ENCODE measurements around the gene LCE3A. TPM values are rescaled to one million over a fixed set of nuclear protein-coding genes. Genes with fewer than 3 reads are reported as not detected.
A peak's percentile ranks its signal among the peaks of the same experiment; 100 is the strongest.

The LCE3A gene
- total and polyA plus RNA-seq, 2 experiments from 2014 or later: not detected

GRCh38 chr1:152654110-152654509 is 31.2 kb upstream of the LCE3A start:
- Mint-ChIP-seq H3K27ac (no peak overlapping the region; the same call in 1 of the 2 replicates), H3K27me3 (ENCODE audit: insufficient read depth, low read depth, poor library complexity) (no peaks in the 10 kb centered on the region)

GRCh38 chr1:152646656-152647055 is 23.8 kb upstream of the LCE3A start:
- ATAC-seq (no peak), DNase-seq (ENCODE audit: low spot score) (no peak)
- Histone ChIP-seq H4K20me1 (replicated peaks; ENCODE audit: insufficient read depth) (no peaks in the 10 kb centered on the region), H3K36me3 (ENCODE audit: insufficient read depth) (no peaks in the 10 kb centered on the region), H3K27me3 (ENCODE audit: insufficient read depth) (no peaks in the 10 kb centered on the region), H3K4me3 (no peak overlapping the region), H3K4me1 (ENCODE audit: insufficient read depth) (no peaks in the 10 kb centered on the region), H3K27ac (ENCODE audit: low read depth) (no peak overlapping the region), H3F3A (replicated peaks; ENCODE audit: low read depth) (no peaks in the 10 kb centered on the region), H3K9me2 (ENCODE audit: insufficient read depth) (peaks cover 10% of the 10 kb centered on the region), H3K79me2 (replicated peaks; ENCODE audit: insufficient read depth) (no peaks in the 10 kb centered on the region), H3K4me2 (no peak overlapping the region), H2AFZ (no peak overlapping the region)
- H3K27ac Mint-ChIP-seq: no peak overlapping the region
- H3K4me3 Mint-ChIP-seq: no peak overlapping the region
- H3K36me3 Mint-ChIP-seq (ENCODE audit: low read depth): no peaks in the 10 kb centered on the region
- no peaks in the 10 kb centered on the region for H3K9me3 Mint-ChIP-seq
- no peak for TF ChIP-seq CTCF (conservative IDR thresholded peaks at IDR 0.05; ENCODE audit: low read depth in 2 of 2)
- TF ChIP-seq STAT1 (IDR thresholded peaks at IDR 0.05; ENCODE audit: unreplicated experiment): no peak
- TF ChIP-seq REST (IDR thresholded peaks at IDR 0.05; ENCODE audit: unreplicated experiment): no peak
- TF ChIP-seq ETS1 (IDR thresholded peaks at IDR 0.05): no peak
- TF ChIP-seq CREB1 (CRISPR knock-in tag; IDR thresholded peaks at IDR 0.05; ENCODE audit: low read depth): no peak
- TF ChIP-seq POLR2AphosphoS5 (IDR thresholded peaks at IDR 0.05; ENCODE audit: low read depth): no peak
- no peak for TF ChIP-seq ZNF331 (CRISPR knock-in tag; IDR thresholded peaks at IDR 0.05; ENCODE audit: low read depth)
- no peak for TF ChIP-seq NANOG (IDR thresholded peaks at IDR 0.05; ENCODE audit: borderline replicate concordance)
- no peak for TF ChIP-seq ZNF114 (CRISPR knock-in tag; IDR thresholded peaks at IDR 0.05)
- no peak for TF ChIP-seq EZH2 (IDR thresholded peaks at IDR 0.05; ENCODE audit: low read depth, unreplicated experiment)
- TF ChIP-seq JUNB (IDR thresholded peaks at IDR 0.05; ENCODE audit: unreplicated experiment): no peak
- no peaks in the 10 kb centered on the region for H3K4me1 Mint-ChIP-seq
- no peaks in the 10 kb centered on the region for H3K27me3 Mint-ChIP-seq (ENCODE audit: insufficient read depth, low read depth, poor library complexity)

More at GRCh38 chr1:152654110-152654509, 31.2 kb upstream of the LCE3A start:
- no peaks in the 10 kb centered on the region for H3K79me2 ChIP-seq (replicated peaks; ENCODE audit: insufficient read depth)
- Mint-ChIP-seq H3K4me3 (no peak overlapping the region), H3K36me3 (ENCODE audit: low read depth) (no peaks in the 10 kb centered on the region), H3K4me1 (no peaks in the 10 kb centered on the region), H3K9me3 (no peaks in the 10 kb centered on the region)
- no peaks in the 10 kb centered on the region for H3K4me1 ChIP-seq (ENCODE audit: insufficient read depth)
- no peaks in the 10 kb centered on the region for H3K9me2 ChIP-seq (ENCODE audit: insufficient read depth)
- TF ChIP-seq EZH2phosphoT487 (IDR thresholded peaks at IDR 0.05; ENCODE audit: unreplicated experiment) (no peak), CTCF (conservative IDR thresholded peaks at IDR 0.05; ENCODE audit: low read depth in 2 of 2) (peak; percentile 75 to 86)
- DNase-seq (ENCODE audit: low spot score) (peak; percentile 91), ATAC-seq (peak; percentile 97)
- no peaks in the 10 kb centered on the region; the same call in 1 of the 2 replicates for H3K27me3 ChIP-seq (ENCODE audit: insufficient read depth)
- H3K4me2 ChIP-seq: no peak overlapping the region
- H2AFZ ChIP-seq: no peak overlapping the region
- no peaks in the 10 kb centered on the region for H3F3A ChIP-seq (replicated peaks; ENCODE audit: low read depth)
- H3K4me3 ChIP-seq: no peak overlapping the region
- no peaks in the 10 kb centered on the region for H3K36me3 ChIP-seq (ENCODE audit: insufficient read depth)
- H3K27ac ChIP-seq (ENCODE audit: low read depth): no peak overlapping the region
- no peaks in the 10 kb centered on the region for H4K20me1 ChIP-seq (replicated peaks; ENCODE audit: insufficient read depth)
